Stimulated activated CD8-positive, alpha-beta memory T cell treated with anti-CD3 and anti-CD28 coated beads, Interleukin-15, amount 100 ng/mL, for 1 hour (primary cell): Measurements from ENCODE around the gene POLL.

Experiments used
- DNase-seq: peaks from one replicate; pipeline ENCODE4 v3.0.0-alpha.2; 2020; ENCODE audit warnings: low read depth

The POLL gene

GRCh38 chr10:101560298-101561067 is 27.6 kb downstream of the POLL start:
- DNase-seq: no peak

DNA sequence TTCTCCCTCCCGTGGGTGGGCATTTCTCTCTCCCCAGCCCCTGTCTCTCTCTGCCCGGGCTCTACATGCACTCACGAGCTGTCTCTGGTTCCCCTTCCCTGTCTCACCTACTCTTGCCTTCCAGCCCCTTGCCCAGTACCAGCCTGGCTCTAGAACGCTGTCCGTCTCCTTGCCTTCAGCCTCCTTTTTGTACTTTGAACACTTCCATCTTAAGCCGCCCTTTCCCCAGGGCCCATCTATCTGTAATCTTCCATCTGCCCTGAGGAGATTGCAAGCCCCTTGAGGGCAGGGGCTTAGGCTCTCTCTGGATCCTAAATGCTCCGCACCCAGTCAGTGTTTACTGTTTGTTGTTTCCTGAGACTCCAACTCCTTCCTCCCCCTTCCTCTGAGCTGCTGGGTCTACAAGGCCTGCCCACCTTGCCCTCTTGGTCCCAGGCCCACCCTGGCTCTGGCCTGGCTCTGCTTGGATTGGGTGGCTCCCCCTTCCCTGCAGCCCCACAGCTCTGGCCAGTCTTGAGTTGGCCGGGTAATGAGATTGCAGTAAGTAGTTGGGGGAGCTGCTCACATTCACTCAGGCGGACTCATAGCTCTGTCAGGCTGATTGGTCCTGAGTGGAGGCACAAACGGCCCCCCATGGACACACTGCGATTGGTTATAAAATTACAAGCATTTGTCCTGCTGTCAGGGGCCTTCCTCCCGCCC is 28.3 kb downstream of the POLL start:
- no peak for DNase-seq

GRCh38 chr10:101558671-101559595 is 29.1 kb downstream of the POLL start:
- no peak for DNase-seq

GRCh38 chr10:101558204-101558603 is 29.9 kb downstream of the POLL start:
- DNase-seq: no peak

- DNase-seq: no peak
These were observed 30.5 kb downstream of the POLL start for GRCh38 chr10:101557541-101557940.

DNA sequence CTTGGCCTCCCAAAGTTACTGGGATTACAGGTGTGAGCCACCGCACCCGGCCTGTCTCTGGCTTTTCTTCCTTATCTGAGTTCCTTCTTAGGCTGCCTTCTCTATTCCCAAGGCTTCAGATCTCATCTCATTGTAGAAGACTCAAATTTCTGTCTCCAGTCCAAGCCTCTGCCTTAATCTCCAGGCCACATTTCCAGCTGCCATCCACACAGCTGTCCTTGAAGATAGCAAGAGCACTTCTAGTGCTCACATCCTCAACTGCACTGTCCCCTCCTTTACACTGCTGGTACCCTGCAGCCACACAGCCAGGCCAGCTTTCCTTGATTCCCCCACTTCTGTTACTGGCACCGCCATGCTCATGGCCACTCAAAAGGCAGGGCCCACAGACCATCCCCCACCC is 35.6 kb downstream of the POLL start:
- DNase-seq: no peak

DNA sequence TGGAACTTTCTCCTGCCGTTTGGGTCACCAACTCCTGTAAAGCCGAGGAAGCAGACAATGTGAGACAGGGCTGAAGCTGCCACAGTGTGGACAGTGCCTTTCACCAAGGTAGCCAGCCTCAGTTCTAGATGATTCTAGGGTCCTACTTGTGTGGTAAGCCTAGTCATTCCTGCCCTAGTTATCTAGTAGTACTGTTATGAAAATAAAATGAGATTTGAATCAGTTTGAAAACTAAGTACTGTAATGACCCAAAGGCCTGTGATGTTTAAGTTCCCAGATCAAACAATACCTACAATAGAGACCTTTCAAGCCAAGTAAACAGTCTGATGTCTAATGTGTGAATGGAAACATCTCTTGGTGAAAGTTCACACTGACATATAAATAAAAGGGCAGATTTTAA is 37.1 kb downstream of the POLL start:
- no peak for DNase-seq

DNA sequence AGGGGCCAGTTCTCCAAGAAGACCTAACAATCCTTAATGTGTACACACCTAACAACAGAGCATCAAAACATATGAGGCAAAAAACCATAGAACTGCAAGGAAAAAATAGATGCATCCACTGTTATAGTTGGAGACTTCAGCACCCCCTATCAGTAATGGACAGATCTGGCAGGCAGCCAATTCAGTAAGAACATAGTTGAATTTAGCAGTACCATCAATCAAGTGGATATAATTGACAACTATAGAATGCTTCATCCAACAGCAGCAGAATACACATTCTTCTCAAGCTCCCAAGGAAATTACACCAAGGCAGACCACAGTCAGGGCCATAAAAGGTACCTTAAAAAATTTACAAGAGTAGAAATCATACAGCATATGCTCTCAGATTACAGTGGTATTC is 42.2 kb downstream of the POLL start:
- DNase-seq: no peak

GRCh38 chr10:101538446-101538845 is 49.6 kb downstream of the POLL start:
- no peak for DNase-seq

DNA sequence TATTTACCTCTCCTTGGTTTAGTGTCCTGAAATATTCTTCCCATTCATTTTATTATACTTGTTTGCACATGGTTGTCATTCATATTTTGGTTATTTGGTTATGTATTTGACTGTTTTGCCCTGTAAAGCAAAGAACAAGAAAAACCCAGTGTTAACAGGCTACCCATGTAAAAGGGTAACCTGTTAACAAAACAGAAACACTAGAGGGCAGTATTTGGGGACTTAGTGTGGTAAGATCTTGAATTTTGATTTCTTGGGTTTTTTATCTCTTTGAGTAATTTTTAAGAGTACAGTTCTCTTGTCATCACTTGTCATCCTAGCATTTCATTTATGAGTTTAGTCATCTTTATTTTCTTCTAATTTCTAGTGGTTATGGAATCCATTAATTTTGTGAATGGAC is 51.3 kb downstream of the POLL start:
- DNase-seq: no peak

DNA sequence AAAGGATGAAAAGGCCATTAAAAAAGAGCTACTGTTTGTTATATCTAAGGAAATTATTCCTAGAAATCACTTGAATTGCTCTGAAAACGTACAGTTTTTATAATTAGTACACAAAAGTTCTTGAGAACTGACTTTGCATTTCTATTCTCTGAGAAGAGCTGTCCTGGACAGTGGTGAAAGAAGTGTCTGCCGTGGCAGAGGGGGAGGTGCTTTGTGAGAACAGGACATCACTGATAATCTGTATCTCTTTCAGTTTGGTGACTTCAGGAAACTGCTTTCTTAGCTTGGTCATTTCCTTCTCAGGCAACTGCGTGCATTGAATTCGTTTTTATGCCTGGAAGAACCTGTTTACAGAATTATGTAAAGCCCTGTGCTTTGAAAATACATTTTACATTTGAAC is 52.1 kb downstream of the POLL start:
- no peak for DNase-seq

GRCh38 chr10:101529725-101530553 is 58.1 kb downstream of the POLL start:
- DNase-seq: no peak

DNA sequence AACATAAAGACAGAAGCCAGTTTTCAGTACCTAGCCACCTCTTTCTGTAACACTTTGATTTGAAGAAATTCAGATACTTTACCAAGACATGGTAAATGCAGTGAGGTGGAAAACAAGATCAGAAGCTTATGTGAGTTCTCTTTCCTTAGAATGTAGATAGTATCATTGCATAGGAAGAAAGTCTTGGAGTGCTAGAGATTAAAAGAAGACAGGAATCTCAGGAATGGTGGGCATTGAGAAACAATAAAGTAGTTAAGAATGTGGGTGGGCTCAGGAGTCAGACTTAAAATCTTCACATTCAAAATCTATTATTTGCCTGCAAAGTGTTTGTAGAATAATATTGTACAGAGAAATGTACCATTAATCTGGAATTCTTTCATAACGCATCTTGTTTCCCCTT is 58.9 kb downstream of the POLL start:
- no peak for DNase-seq
